OCI-LY1 (cell line): ENCODE results near the gene ACSL6.

Experiments used
- EZH2 ChIP-seq: fragments of 200-600 bp; sonication (generic), shearing (Covaris generic); IDR thresholded peaks from 2 replicates; pipeline ENCODE4 v1.8.0; 2017; ENCODE audit warnings: borderline replicate concordance, mixed run types, mild to moderate bottlenecking, antibody characterized with exemption, low read length, moderate library complexity, mixed read lengths
- TF ChIP-seq, protein P1 (sequence below): fragments of 200-600 bp; sonication (generic), shearing (Covaris generic); IDR thresholded peaks from 2 replicates; pipeline ENCODE4 v1.5.1; 2017; ENCODE audit warnings: mild to moderate bottlenecking, antibody characterized with exemption, low read length, moderate library complexity, mixed read lengths

DNA sequence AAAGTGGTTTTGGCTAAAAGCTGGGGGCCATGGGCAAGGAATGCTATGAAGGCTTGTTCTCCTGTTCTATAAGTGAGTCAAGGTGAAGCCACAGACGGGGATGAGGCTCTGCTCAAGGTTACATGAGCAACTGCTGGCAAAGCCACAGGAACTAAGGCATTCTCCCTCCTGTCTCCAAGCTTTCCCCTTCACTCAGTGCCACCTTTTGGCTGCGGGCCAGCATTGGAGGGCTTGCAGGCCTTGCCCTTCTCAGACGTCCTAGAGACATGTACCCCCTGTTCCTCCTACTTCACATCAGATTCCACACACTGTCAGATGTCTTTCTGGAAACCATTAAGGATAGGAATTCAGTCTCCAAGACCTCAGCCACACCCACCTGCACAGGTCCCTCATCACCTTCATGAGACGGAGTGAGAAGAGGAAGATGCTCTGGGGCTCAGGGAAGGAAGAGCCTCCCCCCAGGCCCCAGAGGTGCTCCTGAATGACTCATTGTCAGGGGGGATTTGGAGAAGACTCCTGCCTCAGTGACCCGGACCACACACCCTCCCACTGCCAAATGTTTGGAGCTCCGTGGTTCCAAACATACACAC lies 45.5 kb downstream of the ACSL6 start:
- no peak for TF ChIP-seq EZH2
- TF ChIP-seq, protein P1, sequence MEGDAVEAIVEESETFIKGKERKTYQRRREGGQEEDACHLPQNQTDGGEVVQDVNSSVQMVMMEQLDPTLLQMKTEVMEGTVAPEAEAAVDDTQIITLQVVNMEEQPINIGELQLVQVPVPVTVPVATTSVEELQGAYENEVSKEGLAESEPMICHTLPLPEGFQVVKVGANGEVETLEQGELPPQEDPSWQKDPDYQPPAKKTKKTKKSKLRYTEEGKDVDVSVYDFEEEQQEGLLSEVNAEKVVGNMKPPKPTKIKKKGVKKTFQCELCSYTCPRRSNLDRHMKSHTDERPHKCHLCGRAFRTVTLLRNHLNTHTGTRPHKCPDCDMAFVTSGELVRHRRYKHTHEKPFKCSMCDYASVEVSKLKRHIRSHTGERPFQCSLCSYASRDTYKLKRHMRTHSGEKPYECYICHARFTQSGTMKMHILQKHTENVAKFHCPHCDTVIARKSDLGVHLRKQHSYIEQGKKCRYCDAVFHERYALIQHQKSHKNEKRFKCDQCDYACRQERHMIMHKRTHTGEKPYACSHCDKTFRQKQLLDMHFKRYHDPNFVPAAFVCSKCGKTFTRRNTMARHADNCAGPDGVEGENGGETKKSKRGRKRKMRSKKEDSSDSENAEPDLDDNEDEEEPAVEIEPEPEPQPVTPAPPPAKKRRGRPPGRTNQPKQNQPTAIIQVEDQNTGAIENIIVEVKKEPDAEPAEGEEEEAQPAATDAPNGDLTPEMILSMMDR = no peak
